Astrocyte of the spinal cord (primary cell): Measurements from ENCODE around the gene SLC5A5.
"Not testable (repeated sequence)": the region's sequence is repeated elsewhere in the genome, so short reads cannot be mapped to it uniquely, and the experiment has no call there.

Experiments used
- DNase-seq: peaks from one replicate; pipeline ENCODE4 v3.0.0; 2011; ENCODE audit warnings: low read depth, low spot score
- H3K4me3 ChIP-seq: 2 replicates; pipeline ENCODE4 v1.5.1; 2011; ENCODE audit warnings: low read depth, mild to moderate bottlenecking, low read length, moderate library complexity
- in situ Hi-C: cut with HindIII; loops from 2 replicates; pipeline ENCODE4 v1.10.0; 2017; ENCODE audit warnings: low sequenced_read_pairs
- TF ChIP-seq, protein P1 (sequence below): IDR thresholded peaks from 2 replicates; pipeline ENCODE4 v1.5.1; 2012; ENCODE audit warnings: low read depth, mild to moderate bottlenecking, low read length, inconsistent platforms

Gene SLC5A5

DNA sequence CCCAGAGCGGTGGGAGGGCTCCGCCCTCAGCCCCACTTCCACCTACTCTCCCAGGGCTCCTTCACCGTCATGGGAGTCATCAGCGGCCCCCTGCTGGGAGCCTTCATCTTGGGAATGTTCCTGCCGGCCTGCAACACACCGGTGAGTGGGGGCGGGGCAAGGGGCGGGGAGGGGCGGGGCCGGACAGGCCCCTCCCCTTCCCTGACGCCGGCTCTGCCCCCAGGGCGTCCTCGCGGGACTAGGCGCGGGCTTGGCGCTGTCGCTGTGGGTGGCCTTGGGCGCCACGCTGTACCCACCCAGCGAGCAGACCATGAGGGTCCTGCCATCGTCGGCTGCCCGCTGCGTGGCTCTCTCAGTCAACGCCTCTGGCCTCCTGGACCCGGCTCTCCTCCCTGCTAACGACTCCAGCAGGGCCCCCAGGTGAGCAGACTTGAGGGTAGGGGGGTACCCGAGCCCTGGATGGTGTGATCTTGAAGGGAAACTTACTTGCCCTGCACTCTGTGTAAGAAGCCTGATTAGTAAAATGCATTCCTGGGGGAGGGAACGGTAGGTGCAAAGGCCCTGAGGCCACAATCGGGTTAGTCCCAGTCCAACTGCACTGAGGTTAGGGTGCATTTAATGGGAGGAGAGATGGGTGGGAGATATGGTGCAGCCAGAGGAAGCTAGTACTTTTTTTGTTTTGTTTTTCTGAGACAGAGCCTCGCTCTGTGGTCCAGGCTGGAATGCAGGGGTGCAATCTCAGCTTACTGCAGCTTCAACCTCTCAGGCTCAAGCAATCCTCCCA, 12.1 kb downstream of the SLC5A5 start:
- TF ChIP-seq, protein P1, sequence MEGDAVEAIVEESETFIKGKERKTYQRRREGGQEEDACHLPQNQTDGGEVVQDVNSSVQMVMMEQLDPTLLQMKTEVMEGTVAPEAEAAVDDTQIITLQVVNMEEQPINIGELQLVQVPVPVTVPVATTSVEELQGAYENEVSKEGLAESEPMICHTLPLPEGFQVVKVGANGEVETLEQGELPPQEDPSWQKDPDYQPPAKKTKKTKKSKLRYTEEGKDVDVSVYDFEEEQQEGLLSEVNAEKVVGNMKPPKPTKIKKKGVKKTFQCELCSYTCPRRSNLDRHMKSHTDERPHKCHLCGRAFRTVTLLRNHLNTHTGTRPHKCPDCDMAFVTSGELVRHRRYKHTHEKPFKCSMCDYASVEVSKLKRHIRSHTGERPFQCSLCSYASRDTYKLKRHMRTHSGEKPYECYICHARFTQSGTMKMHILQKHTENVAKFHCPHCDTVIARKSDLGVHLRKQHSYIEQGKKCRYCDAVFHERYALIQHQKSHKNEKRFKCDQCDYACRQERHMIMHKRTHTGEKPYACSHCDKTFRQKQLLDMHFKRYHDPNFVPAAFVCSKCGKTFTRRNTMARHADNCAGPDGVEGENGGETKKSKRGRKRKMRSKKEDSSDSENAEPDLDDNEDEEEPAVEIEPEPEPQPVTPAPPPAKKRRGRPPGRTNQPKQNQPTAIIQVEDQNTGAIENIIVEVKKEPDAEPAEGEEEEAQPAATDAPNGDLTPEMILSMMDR = no peak
- no peak overlapping the region for H3K4me3 ChIP-seq
- DNase-seq = no peak
- in situ Hi-C loops = no loop called here

DNA sequence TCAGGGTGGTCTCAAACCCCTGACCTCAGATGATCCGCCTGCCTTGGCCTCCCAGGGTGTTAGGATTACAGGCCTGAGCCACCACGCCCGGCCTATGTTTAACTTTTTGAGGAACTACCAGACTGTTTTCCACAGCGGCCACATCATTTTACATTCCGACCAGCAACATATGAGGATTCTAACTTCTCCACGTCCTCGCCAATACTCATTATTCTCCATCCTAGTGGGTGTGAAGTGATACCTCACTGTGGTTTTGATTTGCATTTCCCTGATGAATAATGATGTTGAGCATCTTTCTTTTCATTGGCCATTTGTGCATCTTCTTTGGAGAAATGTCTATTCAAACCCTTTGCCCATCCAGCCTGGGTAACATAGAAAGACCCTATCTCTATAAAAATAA, 14.8 kb downstream of the SLC5A5 start:
- in situ Hi-C loops = no loop called here

DNA sequence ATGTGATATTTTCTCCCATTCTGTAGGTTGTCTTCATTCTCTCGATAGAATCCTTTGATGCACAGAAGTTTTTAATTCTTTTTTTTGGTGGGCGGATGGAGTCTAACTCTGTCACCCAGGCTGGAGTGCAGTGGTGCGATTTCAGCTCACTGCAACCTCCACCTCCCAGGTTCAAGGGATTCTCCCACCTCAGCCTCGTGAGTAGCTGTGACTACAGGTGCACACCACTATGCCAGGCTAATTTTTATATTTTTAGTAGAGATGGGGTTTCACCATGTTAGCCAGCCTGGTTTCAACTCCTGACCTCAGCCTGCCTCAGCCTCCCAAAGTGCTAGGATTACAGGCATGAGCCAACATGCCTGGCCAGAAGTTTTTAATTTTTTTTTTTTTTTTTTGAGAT, 15.5 kb downstream of the SLC5A5 start:
- in situ Hi-C loops, H3K4me3 ChIP-seq, DNase-seq: not testable (repeated sequence)

More for the DNA sequence above, 14.8 kb downstream of the SLC5A5 start:
- TF ChIP-seq, protein P1 = no peak
- no peak overlapping the region for H3K4me3 ChIP-seq
- DNase-seq = no peak

DNA sequence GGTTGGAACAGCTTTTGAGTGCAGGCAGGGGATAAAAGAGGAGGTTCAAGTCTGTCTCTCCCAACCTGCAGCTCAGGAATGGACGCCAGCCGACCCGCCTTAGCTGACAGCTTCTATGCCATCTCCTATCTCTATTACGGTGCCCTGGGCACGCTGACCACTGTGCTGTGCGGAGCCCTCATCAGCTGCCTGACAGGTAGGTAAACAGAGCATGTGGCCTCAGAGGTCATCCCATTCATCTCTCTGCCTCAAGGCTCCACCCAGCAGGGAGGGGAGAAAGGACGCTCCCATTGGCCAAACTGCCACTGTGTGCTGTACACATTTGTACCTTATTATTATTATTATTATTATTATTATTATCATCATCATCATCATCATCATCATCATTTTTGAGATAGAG, 16.5 kb downstream of the SLC5A5 start:
- TF ChIP-seq, protein P1 = no peak
- in situ Hi-C loops = no loop called here

DNA sequence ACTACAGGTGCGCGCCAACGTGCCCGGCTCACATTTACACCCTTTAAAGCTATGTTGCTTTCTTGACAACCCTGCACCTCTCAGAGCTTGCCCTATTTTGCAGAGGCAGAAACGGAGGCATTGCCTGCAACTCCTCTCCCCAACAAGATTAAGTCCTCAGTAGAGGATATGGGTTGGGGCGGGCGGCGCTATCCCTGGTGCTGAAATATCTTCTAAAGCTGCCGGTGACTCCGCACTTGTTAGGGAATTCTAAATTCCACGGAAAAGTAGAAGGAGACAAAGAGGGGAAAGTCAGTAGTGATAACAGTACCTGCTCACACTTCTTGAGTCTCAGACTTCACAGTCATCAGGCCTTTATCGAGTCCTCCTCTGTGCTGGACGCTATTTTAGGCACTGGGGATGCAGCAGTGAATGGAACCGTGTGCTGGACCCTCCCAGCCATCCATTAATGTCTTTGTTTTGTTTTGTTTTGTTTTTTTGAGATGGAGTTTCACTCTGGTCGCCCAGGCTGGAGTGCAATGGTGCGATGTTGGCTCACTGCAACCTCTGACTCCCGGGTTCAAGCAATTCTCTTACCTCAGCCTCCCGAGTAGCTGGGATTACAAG, 18.0 kb downstream of the SLC5A5 start:
- in situ Hi-C loops = no loop called here
- no peak overlapping the region for H3K4me3 ChIP-seq
- peak; percentile 59 for DNase-seq
- TF ChIP-seq, protein P1 = no peak

More for the DNA sequence above, 16.5 kb downstream of the SLC5A5 start:
- no peak overlapping the region for H3K4me3 ChIP-seq
- DNase-seq = no peak

DNA sequence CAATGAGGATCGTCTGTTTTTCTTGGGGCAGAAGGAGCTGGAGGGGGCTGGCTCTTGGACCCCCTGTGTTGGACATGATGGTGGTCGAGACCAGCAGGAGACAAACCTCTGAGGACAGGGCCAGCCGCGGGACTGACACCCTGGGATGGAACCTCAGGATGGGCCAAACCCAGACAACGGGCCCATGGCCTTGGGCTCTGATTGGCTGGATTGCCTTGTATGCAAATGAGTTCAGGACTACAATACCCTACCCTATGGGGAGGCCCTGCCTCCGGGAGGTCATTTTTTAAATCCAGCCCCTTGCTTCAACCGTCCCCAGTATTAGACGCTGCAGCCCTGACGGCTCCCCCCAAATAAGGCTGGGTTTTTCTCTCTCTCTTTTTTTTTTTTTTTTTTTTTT, 22.0 kb downstream of the SLC5A5 start:
- no peak overlapping the region for H3K4me3 ChIP-seq
- no peak for DNase-seq
- TF ChIP-seq, protein P1 = no peak
- in situ Hi-C loops = no loop called here

DNA sequence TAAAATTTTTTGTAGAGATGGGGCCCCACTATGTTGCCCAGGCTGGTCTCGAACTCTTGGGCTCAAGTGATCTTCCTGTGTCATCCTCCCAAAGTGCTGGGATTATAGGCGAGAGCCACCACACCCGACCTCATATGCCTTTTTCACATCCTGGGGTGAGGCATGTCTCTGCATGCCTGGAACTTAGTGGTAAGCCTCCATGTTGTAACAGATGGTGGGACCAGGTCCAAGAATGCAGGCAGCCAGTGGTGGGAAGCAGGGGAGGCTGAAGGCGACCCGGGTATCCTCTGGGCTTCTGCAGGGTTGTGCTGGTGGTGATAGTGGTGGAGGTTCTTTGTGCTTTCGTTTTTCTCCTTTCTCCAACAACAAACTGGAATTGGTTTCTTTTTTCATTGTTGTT, 31.0 kb downstream of the SLC5A5 start:
- in situ Hi-C loops = no loop called here
- DNase-seq = peak; percentile 39
- TF ChIP-seq, protein P1 = no peak
- no peak overlapping the region for H3K4me3 ChIP-seq
